Stromal cell of bone marrow (primary cell): ENCODE results near the gene SOX9.
"Not testable (repeated sequence)": the region's sequence is repeated elsewhere in the genome, so short reads cannot be mapped to it uniquely, and the experiment has no call there.

ENCODE experiments used
- DNase-seq: peaks from one replicate; pipeline ENCODE4 v3.0.0-alpha.2; 2012; ENCODE audit warnings: low read depth

The SOX9 gene

DNA sequence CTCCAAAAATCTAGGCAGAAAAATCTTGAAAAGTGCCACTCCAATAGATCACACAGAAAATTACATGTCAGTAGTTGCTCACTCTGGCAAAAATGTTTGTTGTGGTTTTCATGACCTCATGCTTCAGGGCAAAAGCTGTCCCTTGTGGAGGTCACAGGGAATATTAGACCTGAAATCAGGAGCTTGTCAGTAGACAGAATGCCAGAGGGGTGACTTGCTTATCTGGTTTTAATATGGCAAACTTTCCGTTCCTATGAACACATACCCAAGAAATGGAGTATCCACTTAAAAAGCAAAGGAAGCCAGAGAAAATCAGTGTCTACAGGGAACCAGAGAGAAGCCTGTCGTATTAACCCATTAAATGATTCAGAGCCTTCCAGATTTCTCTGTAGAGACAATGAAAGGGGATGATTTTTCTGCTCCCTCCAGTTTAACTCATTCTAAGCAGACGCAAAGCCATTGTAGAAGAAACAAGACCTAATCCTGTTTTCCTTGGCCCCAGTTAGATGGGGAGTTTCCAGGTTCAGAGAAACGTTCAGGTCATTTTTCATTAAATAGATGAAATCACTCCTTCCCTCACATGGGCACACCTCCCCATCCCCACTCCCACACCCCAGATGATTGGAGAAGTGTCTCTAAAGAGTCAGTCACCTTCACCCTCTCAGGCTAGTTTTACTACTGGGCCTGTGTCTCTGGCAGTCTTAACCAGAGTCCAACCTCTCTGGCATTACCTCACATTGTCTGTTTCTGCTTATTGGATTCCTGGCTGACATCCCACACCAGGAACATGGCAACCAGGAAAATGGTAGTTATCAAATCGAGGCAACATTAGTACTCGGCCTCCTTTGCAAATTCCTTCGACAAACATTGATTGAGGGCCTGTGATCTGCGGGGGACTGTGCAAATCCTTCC is 6.0 kb downstream of the SOX9 start:
- DNase-seq: no peak

DNA sequence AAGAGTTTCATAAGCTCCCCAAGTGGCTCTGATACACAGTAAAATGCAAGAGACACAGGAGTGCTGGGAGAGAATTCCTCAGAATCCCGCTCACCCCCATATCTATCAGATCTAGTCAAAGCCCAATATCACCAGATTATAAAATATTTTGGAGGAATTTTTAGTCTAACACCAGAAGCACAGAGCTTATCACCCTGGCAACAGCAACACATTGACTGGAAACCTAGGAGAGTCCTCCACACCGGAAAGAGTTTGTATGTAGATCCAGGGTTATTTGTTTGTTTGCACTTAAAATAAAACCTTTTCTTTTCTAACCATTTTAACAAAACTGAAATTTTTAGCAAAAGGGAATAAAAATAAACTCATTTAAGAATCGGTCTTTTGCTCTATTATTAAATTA is 7.2 kb downstream of the SOX9 start:
- no peak for DNase-seq

- DNase-seq: no peak
These were observed 14.0 kb downstream of the SOX9 start for GRCh38 chr17:72134608-72135394.

DNA sequence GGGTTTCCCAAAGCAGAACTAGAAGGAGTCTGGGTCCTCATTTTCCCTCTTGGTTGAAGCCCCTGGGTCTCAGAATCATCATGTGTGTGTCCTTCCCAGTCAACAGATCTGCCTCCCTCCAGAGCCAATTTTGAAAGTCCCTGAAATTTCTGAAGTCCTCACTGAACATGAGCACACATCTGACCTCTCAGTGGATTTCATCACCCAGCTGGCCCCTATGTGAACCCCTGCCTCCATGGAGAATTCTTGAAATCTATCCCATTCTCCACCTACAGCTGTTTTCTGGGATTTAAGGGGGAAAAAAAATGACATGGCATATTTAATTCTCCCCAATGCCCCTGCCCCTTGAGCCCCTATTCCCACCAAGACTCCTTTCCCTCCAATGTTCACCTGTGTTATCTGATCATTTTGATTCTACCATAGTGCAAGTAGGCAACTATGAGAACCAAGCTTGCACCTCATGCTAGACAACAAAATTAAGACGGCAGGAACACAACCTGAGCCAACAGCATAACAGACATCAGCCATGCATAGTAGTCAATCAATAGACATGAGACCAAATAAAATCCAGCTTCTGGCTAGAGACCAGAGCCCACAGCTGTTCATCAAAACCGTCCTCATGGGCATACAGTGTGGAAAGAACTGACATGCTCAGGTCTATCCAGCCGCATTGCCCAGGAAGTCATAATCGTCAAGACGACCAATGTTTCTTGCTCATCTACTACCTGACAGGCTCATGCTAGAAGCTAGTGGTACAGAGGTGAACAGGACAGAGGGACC is 14.9 kb downstream of the SOX9 start:
- DNase-seq: no peak

DNA sequence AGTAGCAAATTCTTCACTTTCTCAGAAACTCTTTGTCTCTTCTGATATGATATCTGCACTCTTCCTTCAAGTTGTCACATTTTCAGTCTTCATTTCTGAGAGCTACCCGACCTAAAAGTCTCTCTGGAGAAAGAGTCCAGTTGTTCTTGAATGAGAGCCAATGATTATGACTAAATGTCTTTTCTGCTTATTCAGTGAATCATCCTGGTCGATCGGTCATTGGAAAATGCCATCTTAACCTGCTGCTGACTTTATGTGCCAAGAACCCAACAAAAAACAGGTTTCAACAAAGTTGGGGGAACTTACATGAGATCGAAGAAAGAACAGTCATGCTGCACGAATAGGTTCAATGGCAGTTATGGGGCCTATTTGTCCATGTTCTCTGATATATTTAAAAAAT is 15.9 kb downstream of the SOX9 start:
- peak; percentile 83 for DNase-seq

- DNase-seq: no peak
These were observed 16.3 kb downstream of the SOX9 start for GRCh38 chr17:72137161-72137560.

DNA sequence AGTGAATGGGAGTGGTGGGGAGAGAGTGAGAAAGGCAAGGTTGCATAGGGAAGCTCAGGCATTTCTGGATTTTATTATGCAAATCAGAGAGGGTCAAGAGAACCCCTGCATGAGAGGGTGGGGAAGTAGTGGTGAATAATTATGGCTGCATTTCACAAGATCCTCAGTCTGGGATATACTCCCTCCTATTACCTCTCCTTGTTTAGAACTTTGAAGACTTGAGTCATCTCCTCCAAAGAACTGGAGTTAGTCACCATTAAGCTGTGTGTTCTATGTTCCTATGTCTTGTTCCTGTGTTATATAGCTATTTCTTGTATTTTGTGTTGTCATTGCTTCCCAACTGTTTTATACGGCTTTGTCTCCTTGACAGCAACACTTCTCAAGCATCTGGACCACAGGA is 18.4 kb downstream of the SOX9 start:
- DNase-seq: no peak

DNA sequence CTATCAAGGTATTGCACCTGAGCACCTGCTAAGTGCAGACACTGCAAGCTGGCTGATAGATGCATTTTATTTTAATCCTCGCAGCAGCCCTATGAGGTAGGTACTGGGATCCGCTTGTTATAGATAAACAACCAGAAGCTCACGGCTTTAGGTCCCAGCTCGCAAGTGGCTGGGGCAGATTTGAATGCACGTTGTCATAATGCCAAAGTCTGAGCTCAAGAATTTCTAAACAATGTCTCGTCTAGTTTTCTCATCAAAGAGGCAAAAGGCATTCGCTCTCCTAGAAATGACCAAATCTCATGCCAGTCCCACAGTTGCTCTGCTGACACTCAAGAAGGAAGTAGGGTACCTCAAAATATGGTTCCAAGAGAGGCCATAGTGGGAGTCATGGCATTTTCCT is 20.5 kb downstream of the SOX9 start:
- no peak for DNase-seq

- not testable (repeated sequence) for DNase-seq
These were observed 21.3 kb downstream of the SOX9 start for GRCh38 chr17:72142097-72142496.

DNA sequence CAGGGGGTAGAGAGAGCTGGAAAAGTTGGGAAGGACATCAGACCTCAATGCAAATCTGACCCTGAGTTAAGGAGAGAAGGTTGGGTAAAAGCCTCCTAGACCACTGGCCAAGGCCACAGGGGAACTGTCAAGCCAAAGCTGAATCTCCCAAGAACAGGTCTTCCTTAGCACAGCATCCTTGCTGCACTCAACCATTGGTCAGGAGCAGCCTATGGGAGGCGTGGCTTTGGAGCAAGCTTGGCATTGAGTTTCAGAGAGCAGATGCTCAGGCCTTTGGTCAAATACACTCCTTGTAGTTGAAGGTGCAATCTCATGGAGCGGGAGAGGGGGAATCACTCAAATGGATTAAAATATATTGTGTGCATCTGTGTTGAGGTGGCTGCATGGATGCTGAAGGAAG is 21.8 kb downstream of the SOX9 start:
- no peak for DNase-seq

- DNase-seq: no peak
These were observed 22.4 kb downstream of the SOX9 start for GRCh38 chr17:72143245-72143644.

- no peak for DNase-seq
These were observed 23.3 kb downstream of the SOX9 start for GRCh38 chr17:72144101-72144500.

GRCh38 chr17:72145562-72145961 is 24.7 kb downstream of the SOX9 start:
- DNase-seq: no peak

DNA sequence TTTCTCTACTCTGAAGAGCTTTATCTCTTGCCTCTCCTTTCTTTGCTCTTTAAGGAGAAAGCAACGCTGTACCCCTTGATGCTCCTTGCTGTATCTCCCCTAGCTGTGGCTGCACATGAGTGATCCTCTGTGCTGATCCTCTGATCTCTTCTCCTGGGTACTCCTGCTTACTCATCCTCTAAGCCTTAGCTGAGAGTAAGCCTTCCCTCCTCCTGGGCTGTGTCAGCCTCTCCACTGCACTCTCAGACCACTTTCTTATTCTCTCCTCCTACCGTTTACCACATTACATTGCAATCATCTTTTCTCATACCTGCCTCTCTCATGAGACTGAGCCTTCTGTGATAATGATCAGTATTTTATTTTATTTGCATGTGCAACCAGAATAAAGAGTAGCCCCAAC is 25.1 kb downstream of the SOX9 start:
- no peak for DNase-seq

- DNase-seq: no peak
These were observed 25.6 kb downstream of the SOX9 start for GRCh38 chr17:72146371-72146770.

- no peak for DNase-seq
These were observed 30.0 kb downstream of the SOX9 start for GRCh38 chr17:72150632-72151460.

DNA sequence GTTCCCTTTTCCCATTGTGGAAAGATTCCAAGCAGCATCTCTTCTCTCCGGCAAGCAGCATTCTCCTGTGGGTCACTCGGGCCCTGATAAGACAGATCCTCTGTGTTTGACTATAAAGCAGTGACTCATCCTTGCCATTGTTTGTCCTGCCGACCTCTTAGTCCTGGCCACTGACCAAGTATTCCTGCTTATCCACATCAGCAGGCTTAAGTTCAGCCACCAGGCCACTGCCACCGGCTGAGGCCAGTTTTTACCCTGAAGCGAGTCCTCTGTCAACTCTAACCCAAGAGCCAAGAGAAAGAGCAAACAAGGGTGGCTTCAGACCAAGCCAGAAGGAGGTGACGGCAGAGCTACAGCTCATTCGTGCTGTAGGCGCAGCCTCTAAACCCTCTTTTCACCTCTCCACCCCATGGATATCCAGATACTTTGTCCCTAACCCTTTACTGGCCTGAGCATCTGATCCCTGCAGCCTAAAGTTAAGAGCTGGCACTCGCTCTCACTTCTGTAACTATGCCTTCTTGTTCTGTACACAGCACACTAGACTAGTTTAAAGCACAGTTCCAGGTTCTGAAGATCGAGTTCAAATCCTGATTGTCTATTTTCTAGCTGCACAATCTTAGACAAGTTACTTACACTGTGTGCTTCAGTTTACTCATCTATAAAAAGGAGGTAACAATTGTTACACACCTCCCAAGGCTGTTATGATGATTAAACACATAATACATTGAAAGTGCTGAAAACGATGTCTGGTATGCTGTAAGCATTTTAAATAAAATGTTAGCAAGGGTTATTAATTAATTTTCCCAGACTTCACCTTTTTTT is 31.0 kb downstream of the SOX9 start:
- peak; percentile 62 for DNase-seq

GRCh38 chr17:72152387-72152929 is 31.6 kb downstream of the SOX9 start:
- DNase-seq: no peak

DNA sequence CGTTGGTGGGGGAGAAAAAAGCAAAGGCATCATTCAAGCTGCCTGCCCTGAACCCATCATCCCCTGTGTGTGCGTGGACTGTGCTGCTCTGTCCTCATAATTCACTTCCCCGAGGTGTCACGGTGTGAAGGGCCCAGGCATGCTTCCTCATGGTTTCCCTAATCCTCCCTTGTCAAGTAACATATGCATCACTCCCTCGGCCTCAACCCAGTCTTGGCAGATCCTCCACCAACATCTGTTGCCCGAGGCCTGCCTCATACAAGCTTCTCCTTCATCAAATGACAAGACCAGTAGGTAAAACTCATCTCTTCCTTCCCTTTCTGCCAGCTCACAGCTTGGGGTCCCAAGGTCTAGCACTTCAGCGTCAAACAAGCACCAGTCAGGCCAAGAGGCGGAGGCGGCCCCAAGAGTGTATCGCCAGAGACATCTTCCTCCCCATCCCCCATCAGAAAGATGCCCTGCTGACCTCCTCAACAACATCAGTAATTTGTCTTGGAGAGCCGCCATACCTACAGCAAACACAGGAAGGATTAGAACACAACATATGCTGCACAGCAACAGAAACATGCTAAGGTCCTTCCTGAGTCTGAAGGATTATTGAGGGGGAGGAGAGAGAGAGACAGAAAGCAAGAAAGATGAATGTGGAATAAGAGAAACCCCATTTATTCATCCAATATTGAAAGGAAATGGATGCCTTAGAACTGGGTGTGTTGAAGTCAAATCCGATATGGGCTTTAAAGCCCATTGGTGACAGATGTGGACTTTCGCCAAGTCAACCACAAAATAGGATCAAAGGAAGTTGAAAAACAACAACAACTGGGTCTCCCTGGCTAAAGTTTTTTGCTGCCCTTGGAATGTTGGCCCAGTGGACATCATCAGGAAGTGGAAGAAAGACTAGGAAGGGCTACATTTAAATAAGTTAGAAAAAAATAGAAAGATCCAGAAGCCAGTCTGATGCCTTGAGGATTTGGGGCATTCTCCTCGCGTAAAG is 38.4 kb downstream of the SOX9 start:
- DNase-seq: no peak
